Endodermal cell (in vitro differentiated cells): ENCODE data around the gene ATP2A2. TPM values are rescaled to one million over a fixed set of nuclear protein-coding genes. Genes with fewer than 3 reads are reported as not detected.
"Not testable (repeated sequence)": the region's sequence is repeated elsewhere in the genome, so short reads cannot be mapped to it uniquely, and the experiment has no call there.

ENCODE experiments used
- DNase-seq: peaks from one replicate; pipeline ENCODE4 v3.0.0-alpha.2; 2017
- H3K27ac ChIP-seq: 2 replicates; pipeline ENCODE4 v1.5.1; 2013; ENCODE audit warnings: mild to moderate bottlenecking, low read depth, low read length, moderate library complexity
- H3K27me3 ChIP-seq: 2 replicates; pipeline ENCODE4 v1.6.1; 2013; ENCODE audit warnings: mild to moderate bottlenecking, low read length, moderate library complexity; ENCODE audit not compliant: insufficient read depth, control insufficient read depth, poor library complexity, severe bottlenecking
- H3K36me3 ChIP-seq: 2 replicates; pipeline ENCODE4 v1.7.0; 2013; ENCODE audit warnings: mild to moderate bottlenecking, low read length, moderate library complexity; ENCODE audit not compliant: control insufficient read depth, insufficient read depth
- H3K4me1 ChIP-seq: one replicate; pipeline ENCODE4 v1.7.0; 2013; ENCODE audit warnings: low read length; ENCODE audit not compliant: control insufficient read depth, insufficient read depth
- H3K4me3 ChIP-seq: 2 replicates; pipeline ENCODE4 v1.5.1; 2013; ENCODE audit warnings: mild to moderate bottlenecking, low read length, moderate library complexity
- H3K9ac ChIP-seq: 2 replicates; pipeline ENCODE4 v1.6.1; 2013; ENCODE audit warnings: mild to moderate bottlenecking, low read length, moderate library complexity; ENCODE audit not compliant: poor library complexity, severe bottlenecking; ENCODE audit errors: extremely low read depth
- H3K9me3 ChIP-seq: 2 replicates; pipeline ENCODE4 v1.6.1; 2013; ENCODE audit warnings: mild to moderate bottlenecking, low read length, moderate library complexity; ENCODE audit not compliant: control insufficient read depth
- H3K27ac Mint-ChIP-seq: 2 replicates; pipeline ENCODE4 v1.8.0; 2020; ENCODE audit warnings: mixed read lengths
- H3K27me3 Mint-ChIP-seq: 2 replicates; pipeline ENCODE4 v1.8.0; 2021; ENCODE audit warnings: mild to moderate bottlenecking, mixed read lengths; ENCODE audit not compliant: insufficient read depth
- H3K36me3 Mint-ChIP-seq: 2 replicates; pipeline ENCODE4 v1.8.0; 2020; ENCODE audit warnings: low read depth, mixed read lengths
- H3K4me1 Mint-ChIP-seq: 2 replicates; pipeline ENCODE4 v1.8.0; 2020; ENCODE audit warnings: mixed read lengths
- H3K4me3 Mint-ChIP-seq: 2 replicates; pipeline ENCODE4 v1.8.0; 2020; ENCODE audit warnings: mild to moderate bottlenecking, moderate library complexity, mixed read lengths
- H3K9me3 Mint-ChIP-seq: 2 replicates; pipeline ENCODE4 v1.8.0; 2020; ENCODE audit warnings: mild to moderate bottlenecking, mixed read lengths
- CTCF ChIP-seq: fragments of 200-600 bp; sonication (generic); conservative IDR thresholded peaks from 2 replicates; pipeline ENCODE4 v1.5.0; 2021; ENCODE audit warnings: antibody characterized with exemption, mild to moderate bottlenecking
- WGBS, 2 experiments: methylation state at CpG; one replicate each; pipeline versions ENCODE4 v1.1.5 to v1.1.7; 2013; ENCODE audit warnings: missing lambda C conversion rate in 2 of 2, mixed read lengths in 1 of 2; ENCODE audit not compliant: insufficient coverage in 1 of 2, insufficient read length in 1 of 2; 5-methylcytosine and 5-hydroxymethylcytosine counted together
- total RNA-seq, 2 donors: library from RNA; stranded (reverse); fragmentation: NEBNext Ultra II Directional in 1 of 2; extraction: Animal tissue kit (Norgen Biotek cat#: 25700) in 1 of 2; gene quantifications; 2 replicates in 1 of 2; 3 replicates in 1 of 2; pipeline ENCODE4 v1.2.1, GENCODE V29; 2021

The ATP2A2 gene
- total RNA-seq, 2 donors from 2014 or later, result 151 to 235 TPM

GRCh38 chr12:110255890-110256456 is 25.1 kb upstream of the ATP2A2 start:
- not testable (repeated sequence) for H3K27me3 ChIP-seq, H3K9me3 ChIP-seq, H3K27ac Mint-ChIP-seq, H3K36me3 Mint-ChIP-seq, H3K36me3 ChIP-seq, H3K4me3 ChIP-seq, H3K27me3 Mint-ChIP-seq, H3K27ac ChIP-seq, H3K9ac ChIP-seq, H3K4me3 Mint-ChIP-seq, H3K9me3 Mint-ChIP-seq
- peak; percentile 27 for DNase-seq
- TF ChIP-seq CTCF, result peak; percentile 37
- peaks cover 18% of the 10 kb centered on the region for H3K4me1 Mint-ChIP-seq
- peaks cover 12% of the 10 kb centered on the region for H3K4me1 ChIP-seq
- 92 to 95% methylated on average over 7 to 10 of the region's 11 CpGs for WGBS, 2 experiments

- no peak for TF ChIP-seq CTCF
- Mint-ChIP-seq H3K4me1 (peaks cover 18% of the 10 kb centered on the region), H3K27me3 (no peaks in the 10 kb centered on the region), H3K4me3 (no peak overlapping the region), H3K36me3 (no peaks in the 10 kb centered on the region), H3K9me3 (peaks cover 2% of the 10 kb centered on the region), H3K27ac (peak overlapping the region; percentile 39)
- Histone ChIP-seq H3K36me3 (no peaks in the 10 kb centered on the region), H3K9ac (no peak overlapping the region), H3K4me3 (no peak overlapping the region), H3K9me3 (no peaks in the 10 kb centered on the region), H3K4me1 (peaks cover 12% of the 10 kb centered on the region), H3K27ac (no peak overlapping the region), H3K27me3 (no peaks in the 10 kb centered on the region)
- DNase-seq, result peak; percentile 43
- WGBS, 2 experiments, result 87% methylated on average over 7 to 12 of the region's 12 CpGs
Observed at GRCh38 chr12:110256780-110257431, 24.1 kb upstream of the ATP2A2 start.

- TF ChIP-seq CTCF, result no peak
- H3K4me1 ChIP-seq, result peaks cover 8% of the 10 kb centered on the region
- H3K4me3 ChIP-seq, result no peak overlapping the region
- WGBS, 2 experiments, result 93 to 96% methylated on average over 12 of the region's 12 CpGs
- H3K9ac ChIP-seq, result no peak overlapping the region
- Mint-ChIP-seq H3K4me1 (peaks cover 11% of the 10 kb centered on the region), H3K9me3 (peaks cover 2% of the 10 kb centered on the region), H3K36me3 (no peaks in the 10 kb centered on the region), H3K4me3 (no peak overlapping the region), H3K27ac (no peak overlapping the region), H3K27me3 (no peaks in the 10 kb centered on the region)
- no peaks in the 10 kb centered on the region for H3K36me3 ChIP-seq
- H3K27me3 ChIP-seq, result no peaks in the 10 kb centered on the region
- H3K27ac ChIP-seq, result no peak overlapping the region
- no peak for DNase-seq
- H3K9me3 ChIP-seq, result no peaks in the 10 kb centered on the region
Observed at GRCh38 chr12:110258466-110258865, 22.6 kb upstream of the ATP2A2 start.
